Breast epithelium (tissue), 4 donors: Measurements from ENCODE around the gene HHIP. TPM values are rescaled to one million over a fixed set of nuclear protein-coding genes. Genes with fewer than 3 reads are reported as not detected.

ENCODE experiments used
- DNase-seq, 2 donors: peaks; one replicate each; pipeline ENCODE4 v3.0.0-alpha.2; 2019; ENCODE audit warnings: low spot score in 2 of 2
- H3K27ac ChIP-seq, 2 donors: fragments of 200-600 bp; sonication (generic) in 1 of 2; one replicate each; pipeline ENCODE4 v1.5.1; 2016 to 2019; ENCODE audit warnings: mild to moderate bottlenecking in 1 of 2
- H3K27me3 ChIP-seq, 2 donors: fragments of 200-600 bp; sonication (generic) in 1 of 2; one replicate each; pipeline versions ENCODE4 v1.5.1 to v1.6.0; 2017 to 2019; ENCODE audit warnings: control low read depth in 1 of 2, mild to moderate bottlenecking in 1 of 2
- H3K36me3 ChIP-seq: fragments of 200-600 bp; one replicate; pipeline ENCODE4 v1.5.1; 2019
- H3K4me1 ChIP-seq, 2 donors: fragments of 200-600 bp; sonication (generic); one replicate each; pipeline ENCODE4 v1.5.1; 2016 to 2019; ENCODE audit warnings: control low read depth in 1 of 2
- H3K4me3 ChIP-seq, 3 donors: fragments of 200-600 bp; sonication (generic); 1 replicate in 2 of 3; 2 replicates in 1 of 3; pipeline ENCODE4 v1.5.1; 2016 to 2019; ENCODE audit warnings: mild to moderate bottlenecking in 3 of 3, moderate library complexity in 2 of 3
- H3K9me3 ChIP-seq, 2 donors: fragments of 200-600 bp; sonication (generic) in 1 of 2; one replicate each; pipeline ENCODE4 v1.5.1; 2016 to 2019; ENCODE audit warnings: control low read depth in 1 of 2
- CTCF ChIP-seq, 3 donors: fragments of 450-650 bp; IDR thresholded peaks; one replicate each; pipeline ENCODE4 v1.5.1; 2016 to 2017; ENCODE audit warnings: antibody characterized with exemption in 3 of 3, mild to moderate bottlenecking in 3 of 3, moderate library complexity in 3 of 3
- POLR2A ChIP-seq: fragments of 450-650 bp; IDR thresholded peaks from one replicate; pipeline ENCODE4 v1.6.1; 2016; ENCODE audit warnings: antibody characterized with exemption, mild to moderate bottlenecking, moderate library complexity
- POLR2AphosphoS5 ChIP-seq, 3 donors: sonication (generic); formaldehyde crosslinking; IDR thresholded peaks; one replicate each; pipeline ENCODE4 v1.6.1; 2017; ENCODE audit warnings: antibody characterized with exemption in 3 of 3
- intact Hi-C: fragments of 100-400 bp; cut with DNase I; formaldehyde crosslinking; loops from one replicate; pipeline ENCODE4 v1.15.1; 2023; ENCODE audit warnings: low total_unique reads
- total RNA-seq, 3 donors: library from RNA; depleted of rRNA; stranded (reverse); fragments of >200 nt; gene quantifications; one replicate each; pipeline ENCODE4 v1.1.0, GENCODE V29; 2016

The HHIP gene
- total RNA-seq, 3 donors from 2014 or later, result under 0.01 to 1.0 (median 0.48) TPM

DNA sequence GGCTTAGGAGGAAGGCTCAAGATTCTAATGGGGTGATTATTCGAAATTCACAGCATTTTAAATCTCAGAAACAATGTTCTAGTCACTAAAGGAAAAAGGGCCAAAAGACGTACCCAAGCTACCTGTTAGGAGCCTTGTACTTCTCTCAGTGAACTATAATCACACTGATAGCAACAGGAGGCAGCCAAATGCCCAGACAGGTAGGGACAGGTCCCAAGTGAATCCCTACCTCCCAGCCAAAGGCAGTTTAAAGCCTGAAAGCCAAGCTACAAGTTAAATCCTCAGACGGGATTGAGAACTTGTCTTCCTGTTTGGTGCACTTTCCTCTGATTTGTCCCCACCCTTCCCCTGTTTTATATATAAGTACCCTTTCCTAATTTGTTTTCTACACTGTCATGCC is 24.3 kb upstream of the HHIP start:
- no peaks in the 10 kb centered on the region for H3K4me1 ChIP-seq
- intact Hi-C loops, result no loop called here
- H3K9me3 ChIP-seq, result no peaks in the 10 kb centered on the region
- no peak overlapping the region for H3K27ac ChIP-seq
- H3K27me3 ChIP-seq, result no peaks in the 10 kb centered on the region
- TF ChIP-seq POLR2A (no peak), CTCF (IDR thresholded peaks at IDR 0.05) (no peak), POLR2AphosphoS5 (IDR thresholded peaks at IDR 0.05) (no peak)
- DNase-seq, result no peak
- H3K4me3 ChIP-seq, result no peak overlapping the region
- H3K36me3 ChIP-seq, result no peaks in the 10 kb centered on the region

DNA sequence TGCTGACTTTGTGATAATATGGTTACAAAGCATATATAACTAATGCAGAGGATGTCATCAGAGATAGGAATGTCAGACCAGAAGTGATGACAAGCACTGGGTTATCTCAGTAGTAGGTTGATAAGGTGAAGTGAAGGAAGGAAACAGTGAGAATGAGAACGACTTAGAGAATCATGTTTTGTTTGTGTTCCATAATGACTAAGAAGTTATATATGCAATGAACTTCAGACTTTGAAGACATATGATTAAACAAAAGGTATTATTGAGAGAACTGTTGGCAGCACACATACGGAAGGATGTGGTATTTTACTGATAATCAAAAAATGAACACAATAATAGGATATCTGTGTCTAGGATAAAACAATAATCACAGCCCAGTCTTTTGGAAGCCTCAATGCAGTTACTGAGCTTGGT is 18.3 kb upstream of the HHIP start:
- DNase-seq, result no peak
- no peaks in the 10 kb centered on the region for H3K36me3 ChIP-seq
- intact Hi-C loops, result no loop called here
- no peak overlapping the region for H3K27ac ChIP-seq
- no peaks in the 10 kb centered on the region for H3K4me1 ChIP-seq
- H3K4me3 ChIP-seq, result no peak overlapping the region
- no peaks in the 10 kb centered on the region for H3K27me3 ChIP-seq
- TF ChIP-seq POLR2A (no peak), CTCF (IDR thresholded peaks at IDR 0.05) (no peak), POLR2AphosphoS5 (IDR thresholded peaks at IDR 0.05) (no peak)
- H3K9me3 ChIP-seq, result no peaks in the 10 kb centered on the region

GRCh38 chr4:144633215-144633614 is 12.7 kb upstream of the HHIP start:
- H3K27ac ChIP-seq, result no peak overlapping the region
- intact Hi-C loops, result no loop called here
- H3K9me3 ChIP-seq, result no peaks in the 10 kb centered on the region
- DNase-seq, result no peak
- H3K36me3 ChIP-seq, result no peaks in the 10 kb centered on the region
- TF ChIP-seq CTCF (IDR thresholded peaks at IDR 0.05) (no peak), POLR2AphosphoS5 (IDR thresholded peaks at IDR 0.05) (no peak)
- H3K4me3 ChIP-seq, result no peak overlapping the region
- H3K27me3 ChIP-seq, result no peaks in the 10 kb centered on the region
- H3K4me1 ChIP-seq, result no peaks in the 10 kb centered on the region

DNA sequence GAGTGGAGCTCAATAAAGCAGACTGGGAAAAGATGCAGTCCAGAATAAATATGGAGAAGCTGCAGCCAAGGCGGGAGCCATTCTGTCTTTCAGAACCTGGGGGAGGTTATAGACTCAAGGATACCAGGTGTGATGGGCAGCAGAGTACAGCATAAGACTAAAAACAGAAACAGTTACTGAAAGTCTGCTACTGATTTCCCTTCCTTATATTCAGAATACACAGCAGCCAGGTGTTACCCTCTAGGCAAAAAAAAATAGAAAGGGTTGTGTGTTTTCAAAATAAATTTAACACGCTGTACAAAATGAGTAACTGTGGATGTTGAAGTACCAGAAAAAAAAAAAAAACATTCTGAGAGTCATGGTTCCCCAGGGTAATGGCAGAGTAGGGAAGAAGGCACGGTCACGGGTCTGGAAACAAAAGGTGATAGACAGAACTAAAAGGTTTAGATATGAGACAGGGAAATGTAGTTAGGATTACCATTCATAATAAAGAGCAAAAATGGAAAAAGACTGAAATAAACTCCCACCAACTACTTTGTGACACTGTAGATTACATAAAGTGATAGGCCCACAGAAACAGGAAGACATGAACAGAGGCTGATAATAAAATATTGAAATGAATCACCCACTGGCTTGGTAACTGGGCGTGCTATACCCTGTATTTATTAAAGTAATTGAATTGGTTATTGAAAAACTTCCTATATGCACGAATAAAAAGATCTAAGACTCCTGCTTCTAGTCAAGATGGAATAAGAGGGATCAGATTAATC is 10.8 kb upstream of the HHIP start:
- Histone ChIP-seq H3K4me3 (no peak overlapping the region), H3K27ac (no peak overlapping the region), H3K36me3 (no peaks in the 10 kb centered on the region), H3K9me3 (no peaks in the 10 kb centered on the region), H3K27me3 (no peaks in the 10 kb centered on the region), H3K4me1 (no peaks in the 10 kb centered on the region)
- no peak for TF ChIP-seq POLR2AphosphoS5 (IDR thresholded peaks at IDR 0.05)
- TF ChIP-seq CTCF (IDR thresholded peaks at IDR 0.05), result no peak
- no peak for TF ChIP-seq POLR2A
- DNase-seq, result no peak
- intact Hi-C loops, result no loop called here

DNA sequence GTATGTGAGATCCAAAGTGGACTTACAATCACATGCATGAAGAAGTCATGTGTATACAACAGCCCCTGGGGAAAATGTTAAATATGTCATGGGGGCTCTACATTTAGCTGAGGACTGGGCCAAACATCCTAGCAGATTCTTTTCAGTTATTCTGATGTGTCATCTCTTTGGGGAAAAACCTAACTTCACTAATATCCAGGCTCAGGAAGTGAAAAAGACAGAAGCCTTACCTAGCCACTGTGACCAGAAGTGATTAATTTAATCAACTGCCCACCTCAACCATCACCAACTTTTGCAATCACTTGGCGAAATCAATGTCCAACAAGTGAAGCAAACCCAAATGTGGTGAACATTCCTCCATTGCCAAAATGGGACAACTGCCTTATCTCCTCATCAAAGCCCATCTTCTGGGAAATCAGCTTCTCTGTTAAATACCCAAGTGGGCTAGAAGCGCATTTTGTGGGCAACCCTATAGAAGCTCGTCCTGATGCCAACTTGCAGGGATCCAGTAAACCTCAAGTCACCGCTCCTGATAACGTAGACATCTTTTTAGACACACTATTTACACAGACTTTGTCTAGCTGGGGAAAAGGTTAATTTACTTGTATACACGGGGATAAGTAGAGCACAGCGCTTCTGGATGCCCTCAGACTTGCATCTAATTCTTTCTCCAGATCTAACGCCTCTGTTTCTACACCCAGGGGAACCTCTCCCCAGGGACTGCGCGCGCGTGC is 1.4 kb upstream of the HHIP start:
- intact Hi-C loops, result no loop called here
- no peak for DNase-seq
- no peak overlapping the region for H3K4me3 ChIP-seq

More for the DNA sequence above, 1.4 kb upstream of the HHIP start:
- H3K9me3 ChIP-seq, result no peaks in the 10 kb centered on the region
- no peaks in the 10 kb centered on the region for H3K4me1 ChIP-seq
- no peak overlapping the region for H3K27ac ChIP-seq
- no peak for TF ChIP-seq POLR2AphosphoS5 (IDR thresholded peaks at IDR 0.05)
- TF ChIP-seq POLR2A, result no peak
- no peak for TF ChIP-seq CTCF (IDR thresholded peaks at IDR 0.05)
- no peaks in the 10 kb centered on the region for H3K36me3 ChIP-seq
- peaks cover 3 to 38% of the 10 kb centered on the region in 2 donors for H3K27me3 ChIP-seq
